Activated CD8-positive, alpha-beta memory T cell treated with anti-CD3 and anti-CD28 coated beads, Interleukin-2, amount 50 U/mL, for 24 hours (primary cell): ENCODE results near the gene SULT1A3.
"Not testable (repeated sequence)": the region's sequence is repeated elsewhere in the genome, so short reads cannot be mapped to it uniquely, and the experiment has no call there.

ENCODE experiments used
- DNase-seq: peaks from one replicate; pipeline ENCODE4 v3.0.0-alpha.2; 2020; ENCODE audit errors: extremely low read depth

The SULT1A3 gene

DNA sequence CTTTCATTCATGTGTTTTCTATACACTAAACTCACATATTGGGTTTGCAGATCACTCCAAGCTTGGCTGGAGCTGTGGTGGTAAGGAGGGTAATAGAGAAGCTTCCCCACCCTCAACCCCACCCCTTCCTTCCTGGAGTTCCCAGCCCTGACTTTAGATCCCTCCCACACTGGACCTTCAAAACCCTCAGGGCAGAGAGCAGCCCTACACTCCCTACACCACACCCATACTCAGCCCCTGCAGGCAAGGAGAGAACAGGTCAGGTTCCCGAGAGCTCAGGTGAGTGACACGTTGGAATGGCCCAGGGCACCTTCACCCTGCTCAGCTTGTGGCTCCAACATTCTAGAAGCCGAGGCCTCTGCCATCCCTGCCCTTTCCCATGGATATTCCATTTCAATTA is at the start of gene SULT1A3:
Gene SULT1A3, plus strand, starts transcription at position 207 of the 400 bp plus-strand sequence. CDS start 1,474 bp downstream, outside the sequence.
- DNase-seq, result not testable (repeated sequence)

DNA sequence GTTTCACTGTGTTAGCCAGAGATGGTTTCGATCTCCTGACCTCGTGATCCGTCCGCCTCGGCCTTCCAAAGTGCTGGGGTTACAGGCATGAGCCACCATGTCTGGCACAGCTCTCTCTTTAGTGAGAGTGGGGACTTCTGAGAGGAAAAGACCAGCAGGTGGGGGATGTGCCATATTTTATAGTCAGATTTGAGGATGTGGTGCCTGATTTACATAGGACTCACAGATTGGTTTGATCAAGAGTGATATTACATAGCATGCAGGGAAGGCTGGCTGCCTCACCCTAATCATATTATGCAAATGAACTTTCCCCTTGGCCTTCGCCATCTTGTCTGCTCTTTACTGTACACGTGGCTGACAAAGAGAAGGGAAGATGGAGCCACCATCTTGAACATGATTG is 48.0 kb upstream of the SULT1A3 start:
- no peak for DNase-seq

- DNase-seq, result no peak
These were observed 46.5 kb upstream of the SULT1A3 start for GRCh38 chr16:30152517-30152916.

DNA sequence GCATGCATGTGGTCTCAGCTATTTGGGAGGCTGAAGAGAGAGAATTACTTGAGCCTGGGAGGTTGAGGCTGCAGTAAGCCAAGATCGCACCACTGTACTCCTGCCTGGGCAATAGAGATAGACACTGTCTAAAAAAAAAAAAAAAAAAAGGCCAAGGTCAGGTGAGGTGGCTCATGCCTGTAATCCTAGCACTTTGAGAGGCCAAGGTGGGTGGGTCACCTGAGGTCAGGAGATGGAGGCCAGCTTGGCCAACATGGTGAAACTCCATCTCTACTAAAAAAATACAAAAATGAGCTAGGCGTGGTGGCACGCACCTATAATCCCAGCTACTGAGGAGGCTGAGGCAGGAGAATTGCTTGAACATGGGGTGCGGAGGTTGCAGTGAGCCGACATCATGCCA is 43.9 kb upstream of the SULT1A3 start:
- DNase-seq, result no peak

DNA sequence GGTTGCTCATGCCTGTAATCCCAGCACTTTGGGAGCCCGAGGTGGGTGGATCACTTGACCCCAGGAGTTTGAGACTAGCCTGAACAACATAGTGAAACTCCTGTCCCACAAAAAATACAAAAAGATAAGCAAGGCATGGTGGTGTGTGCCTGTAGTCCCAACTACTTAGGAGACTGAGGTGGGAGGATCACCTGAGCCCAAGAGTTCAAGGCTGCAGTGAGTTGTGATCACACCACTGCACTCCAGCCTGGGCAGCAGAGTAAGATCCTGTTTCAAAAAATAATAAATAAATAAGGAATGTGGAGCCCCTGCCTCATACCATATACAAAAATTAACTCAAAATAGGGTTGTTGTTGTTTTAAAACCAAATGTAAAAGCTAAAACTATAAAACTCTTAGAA is 41.8 kb upstream of the SULT1A3 start:
- DNase-seq, result no peak

GRCh38 chr16:30163538-30163937 is 35.5 kb upstream of the SULT1A3 start:
- no peak for DNase-seq

- DNase-seq, result no peak
These were observed 32.7 kb upstream of the SULT1A3 start for GRCh38 chr16:30166202-30166902.

GRCh38 chr16:30168746-30169145 is 30.3 kb upstream of the SULT1A3 start:
- not testable (repeated sequence) for DNase-seq

- DNase-seq, result not testable (repeated sequence)
These were observed 29.6 kb upstream of the SULT1A3 start for GRCh38 chr16:30169416-30169815.

- DNase-seq, result not testable (repeated sequence)
These were observed 28.9 kb upstream of the SULT1A3 start for GRCh38 chr16:30170145-30170544.

GRCh38 chr16:30173054-30173453 is 26.0 kb upstream of the SULT1A3 start:
- no peak for DNase-seq

DNA sequence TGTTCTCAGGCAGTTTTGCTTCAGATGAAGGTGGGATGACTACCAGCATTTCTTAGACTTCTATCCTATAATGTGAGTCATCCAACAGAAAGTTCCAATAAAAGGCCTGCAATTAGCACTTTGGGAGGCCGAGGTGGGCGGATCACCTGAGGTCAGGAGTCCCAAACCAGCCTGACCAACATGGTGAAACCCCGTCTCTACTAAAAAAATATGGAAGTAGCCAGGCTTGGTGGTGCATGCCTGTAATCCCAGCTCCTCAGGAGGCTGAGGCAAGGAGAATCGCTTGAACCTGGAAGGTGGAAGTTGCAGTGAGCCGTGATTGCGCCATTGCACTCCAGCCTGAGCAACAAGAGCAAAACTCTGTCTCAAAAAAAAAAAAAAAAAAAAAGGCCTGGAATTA is 22.2 kb upstream of the SULT1A3 start:
- not testable (repeated sequence) for DNase-seq

DNA sequence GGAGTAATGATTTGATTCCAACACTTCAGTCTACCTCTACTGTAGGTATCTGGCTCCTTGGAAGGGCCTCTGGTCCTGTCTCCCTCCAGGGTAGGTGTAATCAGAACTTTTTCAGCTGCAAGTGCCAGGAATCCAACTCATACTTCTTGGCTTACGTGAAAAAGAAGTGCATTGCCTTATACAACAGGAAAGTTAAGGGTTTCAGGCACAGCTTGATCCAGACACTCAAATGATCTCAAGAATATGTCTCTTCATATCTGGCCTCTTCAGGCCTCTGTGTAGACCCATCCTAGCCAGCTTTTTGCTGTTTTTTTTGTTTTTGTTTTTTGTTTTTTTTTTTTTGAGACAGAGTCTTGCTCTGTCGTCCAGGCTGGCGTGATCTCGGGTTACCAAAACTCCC is 19.9 kb upstream of the SULT1A3 start:
- DNase-seq, result no peak

DNA sequence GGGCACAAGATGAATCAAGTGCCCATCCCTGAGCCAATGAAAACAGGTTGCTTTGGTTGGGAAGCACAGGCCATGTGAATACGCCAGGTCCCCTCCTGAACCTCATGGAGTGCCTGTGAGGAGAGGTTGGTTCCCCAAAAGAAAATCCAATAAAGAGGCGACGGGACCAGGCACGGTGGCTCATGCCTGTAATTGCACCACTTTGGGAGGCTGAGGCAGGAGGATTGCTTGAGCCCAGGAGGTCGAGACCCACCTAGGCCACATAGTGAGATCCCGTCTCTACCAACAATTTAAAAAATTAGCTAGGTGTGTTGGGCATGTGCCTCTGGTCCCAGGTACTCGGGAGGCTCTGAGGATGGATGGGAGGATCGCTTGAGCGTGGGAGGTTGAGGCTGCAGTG is 19.1 kb upstream of the SULT1A3 start:
- no peak for DNase-seq

DNA sequence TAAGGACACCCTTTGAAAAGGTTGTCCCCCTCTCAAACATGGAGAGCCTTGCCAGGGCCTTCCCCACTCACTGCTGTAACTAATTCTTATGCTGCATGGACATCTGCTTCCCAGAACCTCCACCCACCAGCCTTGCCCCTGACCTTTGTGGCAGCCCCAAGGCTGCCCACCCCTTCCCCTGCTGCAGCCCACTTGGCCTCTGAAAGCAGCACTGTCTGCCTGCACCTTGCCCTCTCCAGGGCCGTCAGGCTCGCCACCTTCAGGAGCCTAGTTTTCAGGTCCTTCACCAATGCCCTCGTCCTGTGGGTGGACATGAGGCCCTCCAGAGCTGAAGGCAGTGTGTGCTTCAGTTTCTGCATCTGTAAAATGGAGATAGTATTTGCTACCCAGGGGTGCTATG is 18.3 kb upstream of the SULT1A3 start:
- DNase-seq, result no peak

DNA sequence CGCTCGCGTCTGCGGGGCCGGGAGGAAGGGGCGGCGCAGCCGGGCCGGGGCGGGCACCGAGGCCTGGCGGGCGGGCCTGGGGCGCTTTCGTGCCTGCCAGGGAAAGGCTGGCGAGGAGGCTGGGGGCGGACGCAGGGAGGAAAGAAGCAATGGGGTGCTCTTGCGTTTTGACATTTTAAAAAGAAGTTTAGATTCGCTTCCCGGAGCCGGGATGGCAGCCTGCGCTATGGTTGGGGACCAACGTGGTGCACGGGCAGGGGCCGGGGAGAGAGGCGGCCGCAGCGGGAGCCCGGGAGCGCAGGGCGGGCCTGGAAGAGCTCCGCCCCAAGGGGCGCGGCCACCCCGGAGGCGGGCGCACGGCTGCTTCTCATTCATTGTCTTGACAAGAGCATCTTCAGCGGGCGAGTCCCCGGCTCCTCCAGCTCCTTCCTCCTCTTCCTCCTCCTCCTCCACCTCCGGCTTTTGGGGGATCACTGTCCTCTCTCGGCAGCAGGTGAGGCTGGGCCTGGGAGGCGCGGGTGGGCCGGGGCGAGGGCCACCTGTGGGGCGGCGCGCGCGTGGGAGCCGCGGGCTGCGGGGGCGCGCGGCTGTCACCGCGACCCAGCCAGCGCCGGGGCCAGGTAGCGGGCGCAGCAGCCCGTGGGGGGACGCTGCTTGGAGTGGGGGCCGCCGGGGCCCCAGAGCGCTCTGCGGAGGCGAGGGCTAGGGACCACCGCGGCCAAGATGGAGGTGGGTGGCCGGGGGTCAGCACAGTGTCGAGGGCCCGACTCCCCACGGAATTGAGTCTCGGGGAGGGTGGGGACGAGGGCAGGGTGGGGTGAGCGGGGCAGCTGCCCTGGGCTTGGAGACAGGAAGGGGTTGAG is 15.6 kb upstream of the SULT1A3 start, which contains the start of gene CORO1A:
Gene CORO1A, plus strand, starts transcription at position 370 of the 863 bp plus-strand sequence. CDS start 1,608 bp downstream, outside the sequence.
- peak; percentile 59 for DNase-seq

- DNase-seq, result peak; percentile 44
These were observed 14.8 kb upstream of the SULT1A3 start for GRCh38 chr16:30184096-30184890.

GRCh38 chr16:30184891-30185682 is 14.0 kb upstream of the SULT1A3 start:
- no peak for DNase-seq

- peak; percentile 65 for DNase-seq
These were observed 13.2 kb upstream of the SULT1A3 start for GRCh38 chr16:30185683-30186421.

GRCh38 chr16:30186444-30186781 is 12.6 kb upstream of the SULT1A3 start:
- DNase-seq, result no peak
